Heart right ventricle (tissue), 16 donors: ENCODE data around the gene JAKMIP1. TPM values are rescaled to one million over a fixed set of nuclear protein-coding genes. Genes with fewer than 3 reads are reported as not detected.

Source experiments
- ATAC-seq, 8 donors: fragments of 200-7000 bp; cut with Tn5 transposase; one replicate each; pipeline ENCODE4 v1.9.1; 2020; ENCODE audit warnings: mild to moderate bottlenecking in 8 of 8, moderate library complexity in 8 of 8, moderate number of reproducible peaks in 1 of 8
- DNase-seq, 2 donors: peaks; one replicate each; pipeline ENCODE4 v3.0.0-alpha.2; 2020
- H3K27ac ChIP-seq, 10 donors: fragments of 200-600 bp; sonication (generic) in 2 of 10; one replicate each; pipeline versions ENCODE4 v1.5.0 to v1.8.0; 2020 to 2022; ENCODE audit warnings: mild to moderate bottlenecking in 3 of 10
- H3K27me3 ChIP-seq, 7 donors: fragments of 200-600 bp; one replicate each; pipeline ENCODE4 v1.8.0; 2021 to 2022; ENCODE audit warnings: mild to moderate bottlenecking in 2 of 7
- H3K36me3 ChIP-seq, 9 donors: fragments of 200-600 bp; sonication (generic) in 1 of 9; one replicate each; pipeline versions ENCODE4 v1.5.0 to v1.8.0; 2020 to 2022; ENCODE audit warnings: mild to moderate bottlenecking in 2 of 9
- H3K4me1 ChIP-seq, 9 donors: fragments of 200-600 bp; sonication (generic) in 1 of 9; one replicate each; pipeline versions ENCODE4 v1.5.0 to v1.8.0; 2020 to 2022; ENCODE audit warnings: mild to moderate bottlenecking in 4 of 9
- H3K4me3 ChIP-seq, 10 donors: fragments of 200-600 bp; sonication (generic) in 2 of 10; one replicate each; pipeline versions ENCODE4 v1.5.0 to v1.8.0; 2020 to 2022; ENCODE audit warnings: mild to moderate bottlenecking in 7 of 10, moderate library complexity in 2 of 10
- H3K9me3 ChIP-seq, 11 donors: fragments of 200-600 bp in 10 of 11; sonication (generic) in 2 of 11; one replicate each; pipeline versions ENCODE4 v1.5.0 to v1.8.0; 2013 to 2022; ENCODE audit warnings: mild to moderate bottlenecking in 2 of 11, control low read depth in 1 of 11, moderate library complexity in 1 of 11
- CTCF ChIP-seq, 9 donors: fragments of 200-600 bp; sonication (generic) in 2 of 9; IDR thresholded peaks; one replicate each; pipeline versions ENCODE4 v1.5.0 to v1.8.0; 2021 to 2022; ENCODE audit warnings: antibody characterized with exemption in 9 of 9, mild to moderate bottlenecking in 5 of 9, moderate library complexity in 1 of 9
- WGBS, 2 donors: extraction: QIAGEN DNeasy Blood & Tissue Kit; methylation state at CpG; one replicate each; pipeline ENCODE4 v1.1.7; 2013; ENCODE audit warnings: inconsistent platforms in 1 of 2; 5-methylcytosine and 5-hydroxymethylcytosine counted together
- intact Hi-C, 10 donors: fragments of 100-400 bp; cut with DNase I; formaldehyde crosslinking; loops; one replicate each; pipeline versions ENCODE4 v1.11.1 to v1.14.2; 2022
- polyA plus RNA-seq, 2 donors: library from polyadenylated mRNA; stranded (reverse); fragments of 200-250 nt; gene quantifications; one replicate each; pipeline ENCODE4 v1.2.3, GENCODE V29; 2013
- total RNA-seq, 10 donors: library from RNA; stranded (reverse); fragmentation: NEBNext Ultra II Directional in 3 of 10; extraction: Animal tissue kit (Norgen Biotek cat#: 25700) in 3 of 10; gene quantifications; one replicate each; pipeline versions ENCODE4 v1.2.1 to v1.2.4, GENCODE V29; 2021 to 2023
- donor health status: Arrhythmogenic right ventricular cardiomyopathy.
- donor health status: ischemic (EF 13 %, LVEDD 7.1; RV severe dilation, severe dysfunction).
- donor health status: healthy with polysubstance abuse.
- donor health status: DM: no; HTN: yes; CAD: no.
- donor health status: DM: no; HTN: no; CAD: no.
- donor health status: ischemic (EF 25% LVEDD 6.9; RV normal size, moderate dysfunction).
- donor health status: ischemic (EF 25% LVEDD 5.7; RV mildly dilated, moderate dysfunction).
- donor health status: healthy.
- donor health status: DM: yes; HTN: yes; CAD: no.
- donor health status: Ischemic cardiomyopathy.
- donor health status: ischemic (EF 35%, LVEDD 5.7; RV mildly dilated, moderate dysfunction).
- donor health status: nonischemic (EF 11% LVEDD 7.7; RV severe dilation, severe dysfunction).
- donor health status: DM: yes; HTN: yes; CAD: no.
- donor health status: PGD.
- donor health status: ischemic (EF 29% LVEDD 5.4; RV normal size, mild dysfunction).
- donor health status: nonischemic (EF 23%, LVEDD 6.1; RV moderate dilation, normal function).

Gene JAKMIP1
- total and polyA plus RNA-seq, 12 donors = 0.04 to 0.76 (median 0.14) TPM; not detected in 8

- Histone ChIP-seq H3K4me1 (no peaks in the 10 kb centered on the region), H3K27ac (no peak overlapping the region), H3K4me3 (no peak overlapping the region), H3K27me3 (peaks cover 0 to 48% (median 23%) of the 10 kb centered on the region in 7 donors), H3K9me3 (peaks cover 0 to 28% (median 15%) of the 10 kb centered on the region in 11 donors), H3K36me3 (no peaks in the 10 kb centered on the region)
- no peak for TF ChIP-seq CTCF (IDR thresholded peaks at IDR 0.05)
- WGBS, 2 donors = 75 to 79% methylated on average over 5 of the region's 5 CpGs
- DNase-seq (no peak), ATAC-seq (no peak)
- intact Hi-C loops = no loop called here
Observed at GRCh38 chr4:6189511-6189910, 10.8 kb downstream of the JAKMIP1 start.

DNA sequence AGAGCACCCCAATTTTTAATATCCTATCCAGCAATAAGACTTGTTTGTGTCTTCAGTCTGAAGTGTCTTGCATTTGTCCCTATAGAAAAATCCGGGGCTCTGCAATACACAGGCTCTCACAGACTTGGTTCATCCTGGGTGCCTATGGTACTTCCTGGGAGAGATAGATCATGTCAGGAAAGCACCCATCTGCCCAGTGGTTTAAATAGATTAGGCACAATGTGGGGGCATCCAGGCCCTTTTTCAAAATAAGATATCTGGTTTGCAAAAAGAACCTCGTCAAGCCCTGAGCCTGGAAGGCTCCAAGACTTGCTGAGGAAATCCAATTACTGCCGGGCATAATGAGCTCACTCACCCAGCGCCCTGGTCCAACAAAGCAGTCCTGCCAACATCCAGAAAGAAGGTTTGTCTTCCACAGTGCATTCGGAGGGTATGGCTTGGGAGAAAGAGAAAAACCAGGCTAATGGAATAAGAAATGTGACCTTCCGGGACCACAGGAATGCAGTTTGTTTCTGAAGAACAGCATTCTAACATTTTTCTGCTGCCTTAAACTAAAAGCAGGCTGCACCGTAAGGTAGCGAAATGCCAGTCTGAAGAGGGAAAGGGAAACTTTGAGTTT, 11.6 kb downstream of the JAKMIP1 start:
- WGBS, 2 donors = 68 to 69% methylated on average over 8 of the region's 8 CpGs
- H3K4me3 ChIP-seq = no peak overlapping the region
- H3K27ac ChIP-seq = no peak overlapping the region
- no peaks in the 10 kb centered on the region for H3K4me1 ChIP-seq
- no peak for DNase-seq
- H3K9me3 ChIP-seq = peaks cover 0 to 28% (median 15%) of the 10 kb centered on the region in 11 donors
- ATAC-seq = no peak
- H3K27me3 ChIP-seq = peaks cover 0 to 42% (median 21%) of the 10 kb centered on the region in 7 donors
- no peaks in the 10 kb centered on the region for H3K36me3 ChIP-seq
- TF ChIP-seq CTCF (IDR thresholded peaks at IDR 0.05) = no peak
- intact Hi-C loops = no loop called here

GRCh38 chr4:6184169-6184568, 16.2 kb downstream of the JAKMIP1 start:
- H3K36me3 ChIP-seq = no peaks in the 10 kb centered on the region
- WGBS, 2 donors = 61 to 73% methylated on average over 5 of the region's 5 CpGs
- H3K27me3 ChIP-seq = peaks cover 0 to 29% (median 18%) of the 10 kb centered on the region in 7 donors
- H3K4me3 ChIP-seq = no peak overlapping the region
- H3K4me1 ChIP-seq = no peaks in the 10 kb centered on the region
- DNase-seq = no peak
- intact Hi-C loops = no loop called here
- ATAC-seq = no peak
- TF ChIP-seq CTCF (IDR thresholded peaks at IDR 0.05) = no peak
- H3K27ac ChIP-seq = no peak overlapping the region
- peaks cover 0 to 46% (median 16%) of the 10 kb centered on the region in 11 donors for H3K9me3 ChIP-seq

DNA sequence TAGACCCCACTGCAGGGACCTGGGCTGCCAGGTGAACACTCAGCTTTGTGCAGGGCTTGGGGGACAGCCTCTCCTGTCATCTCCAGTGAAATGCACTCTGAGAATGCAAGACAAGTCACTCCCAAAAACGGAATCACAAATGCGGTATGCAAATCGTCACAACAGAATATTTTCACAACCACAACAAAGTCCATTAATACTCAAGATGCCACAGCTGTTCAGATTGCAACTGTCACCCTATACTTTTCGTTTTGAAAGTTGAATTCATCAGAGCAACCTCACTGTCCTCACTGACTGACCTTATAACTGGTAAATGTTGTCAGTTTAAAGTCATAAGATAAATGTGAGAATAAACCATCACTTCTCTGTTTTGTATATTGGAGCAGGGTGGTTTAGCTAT, 16.6 kb downstream of the JAKMIP1 start:
- Histone ChIP-seq H3K9me3 (peaks cover 0 to 46% (median 16%) of the 10 kb centered on the region in 11 donors), H3K27ac (no peak overlapping the region), H3K4me3 (no peak overlapping the region), H3K27me3 (peaks cover 0 to 33% (median 18%) of the 10 kb centered on the region in 7 donors), H3K36me3 (no peaks in the 10 kb centered on the region), H3K4me1 (no peaks in the 10 kb centered on the region)
- no peak for TF ChIP-seq CTCF (IDR thresholded peaks at IDR 0.05)
- intact Hi-C loops = no loop called here
- WGBS, 2 donors = 67 to 71% methylated on average over 4 of the region's 4 CpGs
- no peak for DNase-seq
- ATAC-seq = no peak
